Epithelial cell of prostate (primary cell): ENCODE measurements around the gene SLC16A6.
"Not testable (repeated sequence)": the region's sequence is repeated elsewhere in the genome, so short reads cannot be mapped to it uniquely, and the experiment has no call there.

Experiments
- DNase-seq: peaks from one replicate; pipeline ENCODE4 v3.0.0-alpha.2; 2011; ENCODE audit warnings: low read depth, low spot score
- H3K27ac ChIP-seq: fragments of 450-650 bp; 2 replicates; pipeline ENCODE4 v1.5.1; 2017; ENCODE audit warnings: mild to moderate bottlenecking

Gene SLC16A6

DNA sequence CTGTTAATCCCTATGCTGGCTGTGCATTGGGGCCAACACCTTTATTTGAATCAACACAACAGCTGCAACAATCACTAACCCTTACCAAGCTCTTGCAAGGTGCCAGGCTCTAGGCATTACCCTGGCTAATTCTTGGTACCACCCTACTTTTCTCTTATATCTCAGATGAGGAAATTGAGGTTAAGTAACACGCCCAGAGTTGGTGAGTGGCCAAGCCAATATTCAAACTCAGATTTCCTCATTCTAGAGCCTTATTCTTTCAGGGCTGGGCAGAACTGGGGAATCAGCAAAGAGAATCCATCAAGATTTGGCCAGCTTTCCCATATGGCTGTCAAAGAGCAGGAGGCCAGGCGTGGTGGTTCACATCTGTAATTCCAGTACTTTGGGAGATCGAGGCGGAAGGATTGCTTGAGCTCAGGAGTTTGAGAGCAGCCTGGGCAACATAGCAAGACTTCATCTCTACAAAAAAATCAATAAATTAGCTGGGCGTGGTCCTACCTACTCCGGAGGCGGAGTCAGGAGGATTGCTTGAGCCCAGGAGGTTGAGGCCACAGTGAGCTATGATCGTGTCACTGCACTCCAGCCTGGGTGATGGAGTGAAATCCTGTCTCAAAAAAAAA lies 24.1 kb upstream of the SLC16A6 start:
- H3K27ac ChIP-seq: peak overlapping the region; percentile 25
- DNase-seq: no peak

DNA sequence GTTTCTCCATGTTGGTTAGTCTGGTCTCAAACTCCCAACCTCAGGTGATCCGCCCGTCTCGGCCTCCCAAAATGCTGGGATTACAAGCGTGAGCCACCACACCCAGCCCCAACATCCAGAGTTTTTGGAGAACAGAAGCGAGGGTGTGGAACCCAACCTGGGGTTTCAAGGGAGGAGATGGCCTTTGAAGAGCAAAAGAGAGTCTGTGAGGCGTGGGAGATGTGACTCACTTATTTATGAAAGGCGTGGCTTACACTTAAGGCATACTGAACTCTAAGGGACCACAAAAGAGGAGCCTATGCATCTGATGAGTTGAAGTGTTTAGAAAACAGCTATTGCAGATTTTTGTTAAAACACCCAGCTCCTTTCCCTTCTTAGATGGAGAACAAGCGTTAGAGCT lies 19.2 kb upstream of the SLC16A6 start:
- DNase-seq: no peak
- H3K27ac ChIP-seq: no peak overlapping the region

DNA sequence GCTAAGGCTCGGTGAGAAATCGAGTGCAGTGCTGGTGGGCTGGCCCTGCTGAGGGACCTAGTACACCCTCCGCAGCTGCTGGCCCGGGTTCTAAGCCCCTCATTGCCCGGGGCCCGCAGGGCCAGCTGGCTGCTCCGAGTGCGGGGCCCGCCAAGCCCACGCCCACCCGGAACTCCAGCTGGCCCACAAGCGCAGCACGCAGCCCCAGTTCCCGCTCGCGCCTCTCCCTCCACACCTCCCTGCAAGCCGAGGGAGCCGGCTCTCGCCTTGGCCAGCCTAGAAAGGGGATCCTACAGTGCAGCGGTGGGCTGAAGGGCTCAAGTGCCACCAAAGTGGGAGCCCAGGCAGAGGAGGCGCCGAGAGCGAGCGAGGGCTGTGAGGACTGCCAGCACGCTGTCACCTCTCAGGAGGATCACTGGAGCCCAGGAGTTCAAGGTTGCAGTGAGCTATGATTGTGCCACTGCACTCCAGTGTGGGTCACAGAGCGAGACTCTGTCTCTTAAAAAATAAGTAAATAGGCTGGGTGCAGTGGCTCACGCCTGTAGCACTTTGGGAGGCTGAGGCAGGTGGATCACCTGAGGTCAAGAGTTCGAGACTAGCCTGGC lies 18.2 kb upstream of the SLC16A6 start:
- DNase-seq, H3K27ac ChIP-seq: not testable (repeated sequence)

DNA sequence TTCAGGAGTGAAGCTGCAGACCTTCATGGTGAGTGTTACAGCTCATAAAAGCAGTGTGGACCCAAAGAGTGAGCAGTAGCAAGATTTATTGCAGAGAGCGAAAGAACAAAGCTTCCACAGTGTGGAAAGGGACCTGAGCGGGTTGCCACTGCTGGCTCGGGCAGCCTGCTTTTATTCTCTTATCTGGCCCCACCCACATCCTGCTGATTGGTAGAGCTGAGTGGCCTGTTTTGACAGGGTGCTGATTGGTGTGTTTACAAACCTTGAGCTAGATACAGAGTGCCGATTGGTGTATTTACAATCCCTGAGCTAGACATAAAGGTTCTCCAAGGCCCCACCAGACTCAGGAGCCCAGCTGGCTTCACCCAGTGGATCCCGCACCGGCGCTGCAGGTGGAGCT lies 17.6 kb upstream of the SLC16A6 start:
- not testable (repeated sequence) for DNase-seq, H3K27ac ChIP-seq

DNA sequence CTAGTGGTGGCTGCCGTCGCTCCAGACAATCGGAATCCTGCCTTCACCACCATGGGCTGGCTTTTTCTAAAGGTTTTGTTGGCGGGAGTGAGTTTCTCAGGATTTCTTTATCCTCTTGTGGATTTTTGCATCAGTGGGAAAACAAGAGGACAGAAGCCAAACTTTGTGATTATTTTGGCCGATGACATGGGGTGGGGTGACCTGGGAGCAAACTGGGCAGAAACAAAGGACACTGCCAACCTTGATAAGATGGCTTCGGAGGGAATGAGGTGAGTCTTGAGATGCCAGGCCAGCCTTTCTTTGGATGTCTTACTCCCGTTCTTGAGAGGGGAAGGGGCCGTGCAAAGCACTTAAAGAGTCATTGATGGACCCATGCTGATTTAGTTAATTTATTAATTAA lies 16.5 kb upstream of the SLC16A6 start:
- DNase-seq: no peak
- H3K27ac ChIP-seq: no peak overlapping the region

DNA sequence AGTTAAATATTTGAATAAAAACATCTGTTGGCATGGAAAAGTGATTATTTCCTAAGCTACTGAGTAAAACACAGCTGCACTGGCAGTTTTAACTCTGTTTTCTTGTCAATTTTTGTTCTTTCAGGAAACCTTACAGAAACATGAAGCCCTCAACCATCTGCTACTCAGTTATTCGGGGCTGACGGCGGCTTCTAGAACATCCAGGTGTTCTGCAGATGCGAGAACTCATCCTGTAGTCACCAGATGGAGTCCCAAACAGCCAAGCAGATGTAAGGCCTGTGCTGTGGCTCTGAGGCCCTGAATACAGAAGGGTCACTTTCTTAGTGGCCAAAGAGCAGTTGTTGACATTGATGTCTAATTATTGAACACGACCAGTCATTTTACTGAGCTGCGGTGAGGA lies 15.9 kb upstream of the SLC16A6 start:
- H3K27ac ChIP-seq: no peak overlapping the region

DNA sequence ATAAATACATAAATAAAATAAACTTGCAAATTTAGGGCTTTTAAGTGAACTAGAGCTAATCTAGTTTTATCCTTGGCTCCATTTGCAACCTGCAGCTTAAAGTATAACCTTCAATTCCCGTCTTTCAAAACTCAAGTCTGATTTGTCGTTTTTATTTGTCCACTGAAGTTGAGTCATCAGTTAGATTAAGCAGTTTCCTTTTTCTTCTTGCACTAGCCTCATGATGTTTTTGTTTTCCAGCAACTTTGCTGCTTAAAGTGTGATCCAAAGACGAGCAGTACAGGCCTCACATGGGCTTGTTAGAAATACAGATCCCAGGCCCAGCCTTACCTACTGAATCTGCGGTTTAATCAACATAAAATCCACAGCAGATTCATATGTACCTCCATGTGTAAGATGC lies 14.2 kb upstream of the SLC16A6 start:
- H3K27ac ChIP-seq: no peak overlapping the region
- DNase-seq: no peak

More for the DNA sequence above, 15.9 kb upstream of the SLC16A6 start:
- DNase-seq: no peak

DNA sequence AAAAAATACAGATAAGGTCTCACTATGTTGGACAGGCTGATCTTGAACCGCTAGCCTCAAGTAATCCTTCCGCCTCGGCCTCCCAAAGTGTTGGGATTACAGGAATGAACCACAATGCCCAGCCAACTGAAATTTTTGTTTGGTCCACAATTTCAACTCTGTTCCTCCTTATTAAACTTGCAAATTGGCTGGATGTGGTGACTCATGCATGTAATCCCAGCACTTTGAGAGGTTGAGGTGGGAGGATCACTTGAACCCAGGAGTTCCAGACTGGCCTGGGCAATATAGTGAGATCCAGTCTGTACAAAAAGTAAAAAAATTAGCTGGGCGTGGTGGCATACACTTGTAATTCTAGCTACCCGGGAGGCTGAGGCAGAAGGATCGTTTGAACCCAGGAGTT lies 13.8 kb upstream of the SLC16A6 start:
- no peak overlapping the region for H3K27ac ChIP-seq
- no peak for DNase-seq

DNA sequence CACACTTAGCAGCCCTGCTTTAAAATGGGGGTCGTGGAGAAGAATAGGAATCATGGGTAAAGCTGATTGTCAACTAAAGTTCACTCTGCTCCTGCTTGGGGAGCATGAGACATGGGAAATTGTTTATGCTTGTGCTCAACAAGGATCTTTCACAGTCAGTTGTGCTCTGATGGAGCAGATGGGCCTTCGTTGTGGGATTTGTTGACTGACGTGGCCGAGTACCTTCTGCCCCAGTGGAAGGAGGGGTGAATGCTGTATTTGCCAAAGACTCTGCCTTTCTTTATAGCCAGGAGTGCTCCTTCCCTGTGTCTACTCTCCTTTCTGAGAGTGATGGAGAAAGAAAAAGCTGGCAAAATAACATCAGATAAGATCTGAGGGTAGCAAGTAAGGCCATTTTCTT lies 11.7 kb upstream of the SLC16A6 start:
- DNase-seq: no peak
- H3K27ac ChIP-seq: no peak overlapping the region

DNA sequence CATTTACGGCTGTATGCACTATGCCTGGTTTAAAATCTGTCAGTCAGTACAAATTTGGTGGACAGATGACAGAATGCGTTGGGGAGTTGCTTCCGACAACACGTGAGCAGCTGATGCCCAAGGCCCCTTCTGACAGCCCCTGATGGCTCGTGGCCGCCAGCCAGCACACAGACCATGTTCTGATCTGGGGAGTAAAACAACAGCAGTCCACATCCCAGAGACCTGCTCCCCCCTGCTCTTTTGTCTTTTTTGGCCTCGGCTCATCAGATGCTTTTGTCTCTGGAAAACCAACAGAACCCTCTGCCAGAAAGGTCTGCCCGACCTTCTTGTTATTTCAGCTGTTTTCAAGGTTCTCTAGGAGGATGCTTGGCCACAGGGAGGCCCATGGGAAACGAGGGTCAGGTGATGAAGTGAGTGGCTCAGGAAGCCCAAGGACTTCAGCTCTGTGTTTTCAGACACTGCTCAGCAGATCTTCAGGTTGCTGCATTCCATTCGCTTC lies 11.2 kb upstream of the SLC16A6 start:
- DNase-seq: no peak
- H3K27ac ChIP-seq: no peak overlapping the region

DNA sequence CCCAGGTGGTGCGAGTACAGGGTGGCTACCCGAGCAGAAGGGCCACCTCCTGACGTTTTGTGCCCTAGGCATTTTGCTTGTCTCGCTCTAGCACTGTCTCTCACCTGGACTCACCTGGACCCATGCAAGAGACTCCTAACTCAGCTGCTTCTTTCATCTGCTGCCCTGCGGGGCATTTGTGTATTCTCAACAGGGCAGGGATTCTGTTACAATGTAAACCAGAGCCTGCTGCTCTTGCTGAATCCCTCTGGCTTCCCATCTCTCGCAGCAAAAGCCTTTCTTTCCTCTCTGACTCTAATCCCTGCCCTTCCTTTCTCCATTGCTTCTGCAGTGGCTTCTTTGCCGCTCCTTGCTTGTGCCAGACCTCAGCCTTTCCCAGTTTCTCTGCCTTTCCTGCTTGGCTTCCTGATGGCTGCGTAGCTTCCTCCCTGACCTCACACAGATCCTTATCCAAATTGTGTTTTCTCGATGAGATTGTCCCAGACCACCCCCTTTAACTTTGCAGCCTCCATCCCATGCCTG lies 10.6 kb upstream of the SLC16A6 start:
- DNase-seq: no peak
- H3K27ac ChIP-seq: no peak overlapping the region

DNA sequence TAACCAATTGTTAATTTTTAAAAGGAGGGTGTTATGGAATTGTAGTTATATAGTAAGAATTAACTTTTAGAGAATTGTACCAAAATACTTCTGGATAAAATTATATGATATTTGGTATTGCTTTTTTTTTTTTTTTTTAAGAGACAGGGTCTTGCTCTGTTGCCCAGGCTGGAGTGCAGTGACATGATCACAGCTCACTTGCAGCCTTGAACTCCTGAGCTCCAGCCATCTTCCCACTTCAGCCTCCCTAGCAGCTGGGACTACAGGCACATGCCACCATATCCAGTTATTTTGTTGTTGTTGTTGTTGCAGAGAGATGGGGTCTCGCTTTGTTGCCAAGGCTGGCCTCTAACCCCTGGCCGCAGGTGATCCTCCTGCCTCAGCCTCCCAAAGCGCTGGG lies 8.9 kb upstream of the SLC16A6 start:
- no peak overlapping the region for H3K27ac ChIP-seq
- DNase-seq: no peak

DNA sequence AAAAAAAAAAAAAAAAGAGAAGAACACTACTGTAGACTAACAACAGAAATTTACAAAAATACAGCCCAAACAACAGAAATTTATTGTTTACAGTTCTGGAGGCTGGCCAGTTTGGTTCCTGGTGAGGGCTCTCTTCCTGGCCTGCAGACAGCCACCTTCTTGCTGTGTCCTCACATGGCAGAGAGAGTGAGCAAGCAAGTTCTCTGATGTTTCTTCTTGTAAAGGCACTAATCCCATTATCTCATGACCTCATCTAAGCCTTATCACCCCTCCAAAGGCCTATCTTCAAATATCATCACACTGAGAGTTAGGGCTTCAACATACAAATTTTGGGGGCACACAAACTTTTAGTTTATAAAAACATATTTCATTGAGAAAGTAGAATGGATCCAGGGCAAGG lies 7.7 kb upstream of the SLC16A6 start:
- no peak overlapping the region for H3K27ac ChIP-seq
- no peak for DNase-seq

DNA sequence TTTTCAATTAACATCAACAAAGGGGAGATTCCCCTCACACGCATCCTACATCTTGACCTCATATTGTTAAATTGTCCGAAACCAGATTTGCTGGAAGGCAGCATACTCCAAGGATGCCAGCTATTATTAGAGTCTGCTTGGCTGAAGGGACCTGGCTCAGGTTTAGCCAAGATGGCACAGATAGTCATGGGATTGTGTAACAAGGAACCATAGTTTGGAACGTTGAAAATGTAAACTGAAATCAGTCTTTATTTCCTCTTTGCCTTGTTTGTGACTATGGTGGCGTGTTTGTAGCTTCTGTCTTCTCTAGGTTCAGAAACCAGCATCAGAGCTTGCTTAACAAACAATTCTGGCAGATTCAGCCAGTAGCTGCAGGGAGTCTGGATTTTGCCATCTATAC lies 6.3 kb upstream of the SLC16A6 start:
- no peak for DNase-seq
- H3K27ac ChIP-seq: no peak overlapping the region

DNA sequence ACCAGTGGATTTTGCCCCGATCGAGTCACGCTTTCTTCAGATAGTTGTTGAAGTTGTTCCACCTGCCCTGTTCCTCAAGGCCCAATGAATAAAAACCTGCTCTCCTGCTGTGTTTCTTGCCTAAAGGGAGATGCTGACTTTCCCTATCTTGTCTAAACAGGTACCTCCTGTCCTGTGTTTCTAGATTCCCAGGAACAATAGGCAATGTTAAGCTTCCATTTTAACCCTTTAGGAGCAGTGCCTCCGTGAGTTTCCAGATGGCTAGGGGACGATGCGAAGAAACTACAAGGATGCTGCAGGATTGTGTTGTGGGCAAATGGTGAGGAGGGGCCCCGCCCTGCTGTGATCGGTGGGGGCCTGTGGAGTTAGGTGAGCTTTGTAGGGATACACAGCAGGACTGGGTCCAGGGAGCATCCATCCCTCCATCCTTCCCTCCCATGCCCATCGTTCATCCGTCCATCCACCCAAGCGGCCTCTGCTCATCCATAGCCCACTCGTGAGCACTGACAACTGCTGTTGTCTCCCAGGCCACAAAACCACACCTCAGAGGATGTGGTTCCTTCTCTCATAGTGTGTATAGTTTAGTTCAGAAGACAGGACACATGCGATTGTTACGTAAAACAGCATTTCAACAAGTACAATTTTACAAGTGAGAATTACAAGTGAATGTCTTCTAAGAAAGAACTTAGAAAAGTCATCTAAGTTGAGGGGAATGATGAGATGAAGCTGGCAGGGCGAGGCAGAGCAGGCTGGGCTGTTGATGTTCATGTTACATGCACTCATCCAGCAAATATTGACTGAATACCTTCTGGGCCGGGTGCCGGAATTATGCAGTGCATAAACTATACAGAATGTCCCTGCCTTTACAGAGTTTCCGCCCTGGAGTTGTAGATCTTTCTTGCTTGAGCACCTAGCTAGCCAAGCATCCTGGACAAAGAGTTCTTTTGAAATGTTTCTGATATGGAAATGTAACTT lies 5.6 kb upstream of the SLC16A6 start:
- no peak overlapping the region for H3K27ac ChIP-seq
- DNase-seq: no peak

DNA sequence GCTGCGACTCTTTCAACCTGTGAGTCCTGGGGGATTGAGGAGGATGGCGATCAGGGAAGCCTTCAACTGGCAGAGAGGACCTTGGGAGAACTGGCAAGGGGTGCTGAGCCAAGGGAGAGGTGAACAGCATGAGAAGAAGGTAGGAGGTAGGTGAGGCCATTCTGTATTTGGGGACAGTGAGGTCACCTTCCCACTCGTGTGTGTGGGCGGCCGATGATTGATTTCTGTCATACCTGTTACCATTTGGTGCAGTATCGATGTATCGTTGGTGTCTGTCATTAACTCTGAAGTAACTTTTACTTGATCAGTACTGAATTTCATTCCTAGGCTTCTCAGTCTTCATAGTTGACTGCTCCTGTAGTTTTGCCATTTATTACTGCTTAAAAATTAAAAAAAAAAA lies 4.2 kb upstream of the SLC16A6 start:
- DNase-seq: no peak
- H3K27ac ChIP-seq: no peak overlapping the region

DNA sequence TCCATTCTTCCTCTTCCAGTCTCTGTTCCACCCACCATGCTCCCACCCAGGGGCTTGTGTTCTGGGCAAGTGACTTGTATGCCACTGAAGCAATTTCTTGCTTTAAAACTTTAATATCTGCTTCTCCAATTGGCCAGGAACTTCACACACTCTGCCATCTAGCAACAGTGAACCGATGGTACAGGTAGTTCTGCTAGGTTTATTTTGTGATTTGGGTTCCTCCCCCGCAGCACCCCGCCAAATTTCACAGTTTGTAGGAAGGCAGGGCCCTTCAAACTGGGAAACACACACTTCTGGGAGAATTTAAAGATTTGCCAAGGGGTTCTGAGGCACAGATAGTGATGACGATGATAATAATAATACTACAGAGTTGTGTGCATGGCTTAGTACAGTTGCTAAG lies 3.7 kb upstream of the SLC16A6 start:
- H3K27ac ChIP-seq: no peak overlapping the region
- no peak for DNase-seq

DNA sequence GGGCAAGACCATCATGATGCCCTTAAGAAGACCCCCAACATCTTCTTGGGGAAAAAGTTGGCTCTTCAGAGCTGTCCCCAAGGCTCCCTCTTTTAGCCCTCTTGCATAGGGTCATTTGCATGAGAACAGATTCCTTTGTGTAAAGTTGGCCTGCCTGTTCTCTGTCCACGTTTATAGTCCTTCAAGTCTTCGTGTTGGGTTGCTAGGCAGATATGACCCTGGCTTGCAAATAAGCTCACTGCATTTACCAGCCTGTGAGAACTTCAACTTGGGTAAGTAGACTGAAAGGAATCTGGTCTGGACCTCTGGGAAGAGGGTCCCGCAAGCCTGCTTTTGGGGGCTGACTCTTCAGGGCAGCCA lies 3.2 kb upstream of the SLC16A6 start:
- no peak overlapping the region for H3K27ac ChIP-seq
- DNase-seq: no peak

DNA sequence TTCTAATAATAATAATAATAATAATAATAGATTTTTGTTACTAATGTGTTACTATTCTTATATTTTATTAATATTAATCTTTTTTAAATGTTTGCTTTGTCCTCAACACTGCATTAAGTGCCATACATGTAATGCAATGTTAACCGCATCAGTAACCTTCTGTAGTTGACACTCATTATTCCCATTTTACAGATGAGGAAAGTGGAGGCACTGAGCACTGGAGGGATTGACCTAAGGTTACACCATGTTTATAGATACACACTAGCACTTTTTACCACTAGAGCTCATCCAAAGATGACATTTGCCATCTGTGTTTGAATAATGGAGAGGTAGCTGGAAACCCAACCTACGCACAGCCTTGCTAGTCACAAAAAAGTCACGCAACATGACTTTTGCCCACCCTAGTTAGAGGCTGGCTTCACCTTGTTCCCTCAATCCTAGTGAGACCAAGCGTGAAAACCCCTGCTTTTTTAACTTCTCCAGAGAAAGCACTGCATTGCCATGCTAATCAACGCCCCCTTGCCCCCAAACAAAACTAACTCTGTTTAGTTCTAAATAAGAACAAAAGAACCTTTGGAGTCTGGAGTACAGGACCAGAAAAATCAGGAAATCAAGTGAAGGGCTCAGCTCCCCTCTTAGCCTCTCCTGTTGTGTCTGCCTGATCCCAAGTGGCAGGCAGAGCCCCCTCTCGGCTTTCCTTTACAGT lies 2.7 kb upstream of the SLC16A6 start:
- no peak overlapping the region for H3K27ac ChIP-seq
- no peak for DNase-seq

DNA sequence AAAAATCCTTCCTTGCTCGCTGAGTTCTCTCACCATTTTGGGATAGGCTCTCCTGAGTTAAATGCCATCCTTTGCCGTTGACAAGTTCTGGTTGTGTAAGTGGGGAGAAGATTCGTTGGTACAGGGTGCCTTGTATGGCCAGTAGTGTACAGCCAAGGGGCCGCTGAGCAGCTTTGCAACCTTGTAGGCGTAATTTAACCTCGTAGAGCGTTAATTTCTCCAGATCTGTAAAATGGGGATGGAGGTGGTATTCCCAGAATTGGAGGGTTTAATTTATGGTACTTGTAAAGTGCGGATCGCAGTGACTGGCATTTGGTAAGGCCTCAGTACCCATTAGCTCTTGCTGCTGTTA lies 1.7 kb upstream of the SLC16A6 start:
- DNase-seq: no peak
- H3K27ac ChIP-seq: no peak overlapping the region
